Endodermal cell (in vitro differentiated cells): ENCODE measurements around the gene SMCO3. TPM values are rescaled to one million over a fixed set of nuclear protein-coding genes. Genes with fewer than 3 reads are reported as not detected.

Experiments
- DNase-seq: peaks from one replicate; pipeline ENCODE4 v3.0.0-alpha.2; 2017
- H3K27ac ChIP-seq: 2 replicates; pipeline ENCODE4 v1.5.1; 2013; ENCODE audit warnings: mild to moderate bottlenecking, low read depth, low read length, moderate library complexity
- H3K27me3 ChIP-seq: 2 replicates; pipeline ENCODE4 v1.6.1; 2013; ENCODE audit warnings: mild to moderate bottlenecking, low read length, moderate library complexity; ENCODE audit not compliant: insufficient read depth, control insufficient read depth, poor library complexity, severe bottlenecking
- H3K36me3 ChIP-seq: 2 replicates; pipeline ENCODE4 v1.7.0; 2013; ENCODE audit warnings: mild to moderate bottlenecking, low read length, moderate library complexity; ENCODE audit not compliant: control insufficient read depth, insufficient read depth
- H3K4me1 ChIP-seq: one replicate; pipeline ENCODE4 v1.7.0; 2013; ENCODE audit warnings: low read length; ENCODE audit not compliant: control insufficient read depth, insufficient read depth
- H3K4me3 ChIP-seq: 2 replicates; pipeline ENCODE4 v1.5.1; 2013; ENCODE audit warnings: mild to moderate bottlenecking, low read length, moderate library complexity
- H3K9ac ChIP-seq: 2 replicates; pipeline ENCODE4 v1.6.1; 2013; ENCODE audit warnings: mild to moderate bottlenecking, low read length, moderate library complexity; ENCODE audit not compliant: poor library complexity, severe bottlenecking; ENCODE audit errors: extremely low read depth
- H3K9me3 ChIP-seq: 2 replicates; pipeline ENCODE4 v1.6.1; 2013; ENCODE audit warnings: mild to moderate bottlenecking, low read length, moderate library complexity; ENCODE audit not compliant: control insufficient read depth
- H3K27ac Mint-ChIP-seq: 2 replicates; pipeline ENCODE4 v1.8.0; 2020; ENCODE audit warnings: mixed read lengths
- H3K27me3 Mint-ChIP-seq: 2 replicates; pipeline ENCODE4 v1.8.0; 2021; ENCODE audit warnings: mild to moderate bottlenecking, mixed read lengths; ENCODE audit not compliant: insufficient read depth
- H3K36me3 Mint-ChIP-seq: 2 replicates; pipeline ENCODE4 v1.8.0; 2020; ENCODE audit warnings: low read depth, mixed read lengths
- H3K4me1 Mint-ChIP-seq: 2 replicates; pipeline ENCODE4 v1.8.0; 2020; ENCODE audit warnings: mixed read lengths
- H3K4me3 Mint-ChIP-seq: 2 replicates; pipeline ENCODE4 v1.8.0; 2020; ENCODE audit warnings: mild to moderate bottlenecking, moderate library complexity, mixed read lengths
- H3K9me3 Mint-ChIP-seq: 2 replicates; pipeline ENCODE4 v1.8.0; 2020; ENCODE audit warnings: mild to moderate bottlenecking, mixed read lengths
- CTCF ChIP-seq: fragments of 200-600 bp; sonication (generic); conservative IDR thresholded peaks from 2 replicates; pipeline ENCODE4 v1.5.0; 2021; ENCODE audit warnings: antibody characterized with exemption, mild to moderate bottlenecking
- WGBS, 2 experiments: methylation state at CpG; one replicate each; pipeline versions ENCODE4 v1.1.5 to v1.1.7; 2013; ENCODE audit warnings: missing lambda C conversion rate in 2 of 2, mixed read lengths in 1 of 2; ENCODE audit not compliant: insufficient coverage in 1 of 2, insufficient read length in 1 of 2; 5-methylcytosine and 5-hydroxymethylcytosine counted together
- total RNA-seq, 2 donors: library from RNA; stranded (reverse); fragmentation: NEBNext Ultra II Directional in 1 of 2; extraction: Animal tissue kit (Norgen Biotek cat#: 25700) in 1 of 2; gene quantifications; 2 replicates in 1 of 2; 3 replicates in 1 of 2; pipeline ENCODE4 v1.2.1, GENCODE V29; 2021

The SMCO3 gene
- total RNA-seq, 2 donors from 2014 or later, result not detected

- Mint-ChIP-seq H3K9me3 (no peaks in the 10 kb centered on the region), H3K27me3 (no peaks in the 10 kb centered on the region), H3K27ac (no peak overlapping the region), H3K4me1 (no peaks in the 10 kb centered on the region), H3K36me3 (no peaks in the 10 kb centered on the region), H3K4me3 (no peak overlapping the region)
- peak; percentile 80 for DNase-seq
- Histone ChIP-seq H3K27ac (no peak overlapping the region), H3K4me1 (no peaks in the 10 kb centered on the region), H3K9me3 (no peaks in the 10 kb centered on the region), H3K4me3 (no peak overlapping the region), H3K36me3 (no peaks in the 10 kb centered on the region), H3K27me3 (no peaks in the 10 kb centered on the region), H3K9ac (no peak overlapping the region)
- 88 to 89% methylated on average over 1 of the region's 1 CpG for WGBS, 2 experiments
- TF ChIP-seq CTCF, result peak; percentile 91
Observed at GRCh38 chr12:14810953-14811483, 3.0 kb downstream of the SMCO3 start.

GRCh38 chr12:14810167-14810952 lies 3.6 kb downstream of the SMCO3 start:
- no peak for TF ChIP-seq CTCF
- Histone ChIP-seq H3K9ac (no peak overlapping the region), H3K4me1 (no peaks in the 10 kb centered on the region), H3K9me3 (no peaks in the 10 kb centered on the region), H3K27me3 (no peaks in the 10 kb centered on the region), H3K27ac (no peak overlapping the region), H3K4me3 (no peak overlapping the region), H3K36me3 (no peaks in the 10 kb centered on the region)
- H3K36me3 Mint-ChIP-seq, result no peaks in the 10 kb centered on the region
- H3K4me1 Mint-ChIP-seq, result no peaks in the 10 kb centered on the region
- no peak overlapping the region for H3K4me3 Mint-ChIP-seq
- no peak overlapping the region for H3K27ac Mint-ChIP-seq
- WGBS, 2 experiments, result 87 to 100% methylated on average over 2 to 5 of the region's 5 CpGs
- H3K27me3 Mint-ChIP-seq, result no peaks in the 10 kb centered on the region
- no peak for DNase-seq
- no peaks in the 10 kb centered on the region for H3K9me3 Mint-ChIP-seq

- Mint-ChIP-seq H3K4me1 (peaks cover 10% of the 10 kb centered on the region), H3K27me3 (no peaks in the 10 kb centered on the region), H3K9me3 (no peaks in the 10 kb centered on the region), H3K27ac (no peak overlapping the region), H3K4me3 (no peak overlapping the region), H3K36me3 (peaks cover 10% of the 10 kb centered on the region)
- Histone ChIP-seq H3K36me3 (peaks cover 9% of the 10 kb centered on the region), H3K9ac (peak overlapping the region; percentile 97), H3K9me3 (no peaks in the 10 kb centered on the region), H3K27me3 (no peaks in the 10 kb centered on the region), H3K27ac (peak overlapping the region; percentile 10), H3K4me1 (peaks cover 2% of the 10 kb centered on the region), H3K4me3 (peak overlapping the region; percentile 96)
- no peak for DNase-seq
- TF ChIP-seq CTCF, result no peak
- WGBS, 2 experiments, result 1% methylated on average over 9 to 12 of the region's 12 CpGs
Observed at GRCh38 chr12:14803830-14804160, 10.2 kb downstream of the SMCO3 start.
